Neural cell (in vitro differentiated cells): ENCODE data around the gene TRIM2. TPM values are rescaled to one million over a fixed set of nuclear protein-coding genes. Genes with fewer than 3 reads are reported as not detected.

Experiments
- H2AFZ ChIP-seq: fragments of 200-600, 300-800 bp; sonication (generic), shearing (Covaris generic); 2 replicates; pipeline ENCODE4 v1.6.0; 2014; ENCODE audit warnings: low read depth, mild to moderate bottlenecking, antibody characterized with exemption, low read length, moderate library complexity
- H3F3A ChIP-seq: fragments of 200-600 bp; shearing (Covaris generic); 2 replicates; pipeline ENCODE4 v1.6.1; 2016; ENCODE audit warnings: mild to moderate bottlenecking, moderate library complexity, mixed read lengths, antibody characterized with exemption, low read length; ENCODE audit not compliant: insufficient read depth, poor library complexity, severe bottlenecking
- H3K27ac ChIP-seq: fragments of 200-600, 300-800 bp; sonication (generic), shearing (Covaris generic); 2 replicates; pipeline ENCODE4 v1.5.1; 2014; ENCODE audit warnings: mild to moderate bottlenecking, low read length, moderate library complexity
- H3K27me3 ChIP-seq: fragments of 300-800, 200-600 bp; sonication (generic), shearing (Covaris generic); 2 replicates; pipeline ENCODE4 v1.6.0; 2014; ENCODE audit warnings: mild to moderate bottlenecking, low read depth, low read length, moderate library complexity; ENCODE audit not compliant: insufficient read depth
- H3K36me3 ChIP-seq: fragments of 300-800, 200-600 bp; sonication (generic), shearing (Covaris generic); 2 replicates; pipeline ENCODE4 v1.5.1; 2014; ENCODE audit warnings: mild to moderate bottlenecking, antibody characterized with exemption, low read length, moderate library complexity; ENCODE audit not compliant: insufficient read depth
- H3K4me2 ChIP-seq: fragments of 300-800, 200-600 bp; sonication (generic), shearing (Covaris generic); 2 replicates; pipeline ENCODE4 v1.6.0; 2014; ENCODE audit warnings: mild to moderate bottlenecking, low read length
- H3K4me3 ChIP-seq: fragments of 300-800, 200-600 bp; sonication (generic), shearing (Covaris generic); 2 replicates; pipeline ENCODE4 v1.5.1; 2014; ENCODE audit warnings: mild to moderate bottlenecking, low read length, moderate library complexity
- H3K79me2 ChIP-seq: fragments of 200-600 bp; shearing (Covaris generic); replicated peaks from 2 replicates; pipeline ENCODE4 v1.6.0; 2014; ENCODE audit warnings: mild to moderate bottlenecking, low read length, moderate library complexity; ENCODE audit not compliant: insufficient read depth
- H3K9ac ChIP-seq: fragments of 300-800, 200-600 bp; sonication (generic), shearing (Covaris generic); 2 replicates; pipeline ENCODE4 v1.6.1; 2016; ENCODE audit warnings: mild to moderate bottlenecking, low read length, mixed read lengths
- H3K9me2 ChIP-seq: fragments of 200-600 bp; shearing (Covaris generic); 2 replicates; pipeline ENCODE4 v1.6.1; 2016; ENCODE audit warnings: mild to moderate bottlenecking, low read length, mixed read lengths; ENCODE audit not compliant: insufficient read depth
- H3K9me3 ChIP-seq: fragments of 200-600, 300-800 bp; sonication (generic), shearing (Covaris generic); 2 replicates; pipeline ENCODE4 v1.6.1; 2016; ENCODE audit warnings: mild to moderate bottlenecking, mixed run types, low read length, moderate library complexity, mixed read lengths
- H4K20me1 ChIP-seq: fragments of 200-600 bp; shearing (Covaris generic); 2 replicates; pipeline ENCODE4 v1.6.1; 2016; ENCODE audit warnings: mild to moderate bottlenecking, mixed run types; ENCODE audit not compliant: insufficient read depth
- EP300 ChIP-seq: fragments of 450-650 bp; conservative IDR thresholded peaks from 2 replicates; pipeline ENCODE4 v1.6.1; 2014; ENCODE audit warnings: antibody characterized with exemption, mild to moderate bottlenecking, moderate library complexity; ENCODE audit not compliant: poor library complexity, severe bottlenecking
- EZH2 ChIP-seq: fragments of 200-600, 300-800 bp; shearing (Covaris generic), sonication (generic); IDR thresholded peaks from 2 replicates; pipeline ENCODE4 v1.6.1; 2014; ENCODE audit warnings: antibody characterized with exemption, low read length, borderline replicate concordance, mild to moderate bottlenecking; ENCODE audit not compliant: insufficient read depth, poor library complexity, severe bottlenecking
- MXI1 ChIP-seq: fragments of 450-650 bp; conservative IDR thresholded peaks from 2 replicates; pipeline ENCODE4 v1.6.1; 2014; ENCODE audit warnings: antibody characterized with exemption, mild to moderate bottlenecking; ENCODE audit not compliant: poor library complexity, severe bottlenecking
- POLR2AphosphoS5 ChIP-seq: IDR thresholded peaks from 2 replicates; pipeline ENCODE4 v1.6.1; 2012
- RAD21 ChIP-seq: fragments of 450-650 bp; conservative IDR thresholded peaks from 2 replicates; pipeline ENCODE4 v1.6.1; 2014; ENCODE audit warnings: antibody characterized with exemption, mild to moderate bottlenecking, moderate library complexity
- SMC3 ChIP-seq: fragments of 450-650 bp; conservative IDR thresholded peaks from 2 replicates; pipeline ENCODE4 v1.6.1; 2014; ENCODE audit warnings: antibody characterized with exemption, mild to moderate bottlenecking, moderate library complexity; ENCODE audit not compliant: poor library complexity
- TAF1 ChIP-seq: IDR thresholded peaks from 2 replicates; pipeline ENCODE4 v1.6.1; 2012; ENCODE audit warnings: low read depth
- polyA plus RNA-seq: library from polyadenylated mRNA; depleted of rRNA; stranded (reverse); fragments of >200 nt; gene quantifications from 2 replicates; pipeline ENCODE4 v1.2.3, GENCODE V29; 2014
- small RNA-seq, 3 experiments: library from RNA; depleted of rRNA; stranded (forward); fragments of <200 nt; gene quantifications; one replicate each; pipeline ENCODE3, GENCODE V24; 2012
- TF ChIP-seq, protein P1 (sequence below): IDR thresholded peaks from 2 replicates; pipeline ENCODE4 v1.6.1; 2012; ENCODE audit warnings: borderline replicate concordance
- TF ChIP-seq, protein P2 (sequence below): fragments of 450-650 bp; IDR thresholded peaks from 2 replicates; pipeline ENCODE4 v1.5.1; 2014; ENCODE audit warnings: antibody characterized with exemption, mild to moderate bottlenecking, moderate library complexity; ENCODE audit not compliant: poor library complexity, severe bottlenecking

TRIM2 gene
- polyA plus RNA-seq, 1 donor from 2014 or later, result 261 TPM

GRCh38 chr4:153387981-153388380, 183.7 kb downstream of the TRIM2 start:
- no peaks in the 10 kb centered on the region for H3K36me3 ChIP-seq
- no peak overlapping the region for H3K9ac ChIP-seq
- H3K27me3 ChIP-seq, result no peaks in the 10 kb centered on the region
- H3F3A ChIP-seq, result no peaks in the 10 kb centered on the region
- H4K20me1 ChIP-seq, result no peaks in the 10 kb centered on the region
- no peak overlapping the region for H2AFZ ChIP-seq
- no peak for TF ChIP-seq EP300
- no peak for TF ChIP-seq EZH2
- TF ChIP-seq MXI1, result no peak
- TF ChIP-seq, protein P1, sequence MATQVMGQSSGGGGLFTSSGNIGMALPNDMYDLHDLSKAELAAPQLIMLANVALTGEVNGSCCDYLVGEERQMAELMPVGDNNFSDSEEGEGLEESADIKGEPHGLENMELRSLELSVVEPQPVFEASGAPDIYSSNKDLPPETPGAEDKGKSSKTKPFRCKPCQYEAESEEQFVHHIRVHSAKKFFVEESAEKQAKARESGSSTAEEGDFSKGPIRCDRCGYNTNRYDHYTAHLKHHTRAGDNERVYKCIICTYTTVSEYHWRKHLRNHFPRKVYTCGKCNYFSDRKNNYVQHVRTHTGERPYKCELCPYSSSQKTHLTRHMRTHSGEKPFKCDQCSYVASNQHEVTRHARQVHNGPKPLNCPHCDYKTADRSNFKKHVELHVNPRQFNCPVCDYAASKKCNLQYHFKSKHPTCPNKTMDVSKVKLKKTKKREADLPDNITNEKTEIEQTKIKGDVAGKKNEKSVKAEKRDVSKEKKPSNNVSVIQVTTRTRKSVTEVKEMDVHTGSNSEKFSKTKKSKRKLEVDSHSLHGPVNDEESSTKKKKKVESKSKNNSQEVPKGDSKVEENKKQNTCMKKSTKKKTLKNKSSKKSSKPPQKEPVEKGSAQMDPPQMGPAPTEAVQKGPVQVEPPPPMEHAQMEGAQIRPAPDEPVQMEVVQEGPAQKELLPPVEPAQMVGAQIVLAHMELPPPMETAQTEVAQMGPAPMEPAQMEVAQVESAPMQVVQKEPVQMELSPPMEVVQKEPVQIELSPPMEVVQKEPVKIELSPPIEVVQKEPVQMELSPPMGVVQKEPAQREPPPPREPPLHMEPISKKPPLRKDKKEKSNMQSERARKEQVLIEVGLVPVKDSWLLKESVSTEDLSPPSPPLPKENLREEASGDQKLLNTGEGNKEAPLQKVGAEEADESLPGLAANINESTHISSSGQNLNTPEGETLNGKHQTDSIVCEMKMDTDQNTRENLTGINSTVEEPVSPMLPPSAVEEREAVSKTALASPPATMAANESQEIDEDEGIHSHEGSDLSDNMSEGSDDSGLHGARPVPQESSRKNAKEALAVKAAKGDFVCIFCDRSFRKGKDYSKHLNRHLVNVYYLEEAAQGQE, result no peak
- no peak for TF ChIP-seq POLR2AphosphoS5
- no peak for TF ChIP-seq SMC3
- TF ChIP-seq, protein P2, sequence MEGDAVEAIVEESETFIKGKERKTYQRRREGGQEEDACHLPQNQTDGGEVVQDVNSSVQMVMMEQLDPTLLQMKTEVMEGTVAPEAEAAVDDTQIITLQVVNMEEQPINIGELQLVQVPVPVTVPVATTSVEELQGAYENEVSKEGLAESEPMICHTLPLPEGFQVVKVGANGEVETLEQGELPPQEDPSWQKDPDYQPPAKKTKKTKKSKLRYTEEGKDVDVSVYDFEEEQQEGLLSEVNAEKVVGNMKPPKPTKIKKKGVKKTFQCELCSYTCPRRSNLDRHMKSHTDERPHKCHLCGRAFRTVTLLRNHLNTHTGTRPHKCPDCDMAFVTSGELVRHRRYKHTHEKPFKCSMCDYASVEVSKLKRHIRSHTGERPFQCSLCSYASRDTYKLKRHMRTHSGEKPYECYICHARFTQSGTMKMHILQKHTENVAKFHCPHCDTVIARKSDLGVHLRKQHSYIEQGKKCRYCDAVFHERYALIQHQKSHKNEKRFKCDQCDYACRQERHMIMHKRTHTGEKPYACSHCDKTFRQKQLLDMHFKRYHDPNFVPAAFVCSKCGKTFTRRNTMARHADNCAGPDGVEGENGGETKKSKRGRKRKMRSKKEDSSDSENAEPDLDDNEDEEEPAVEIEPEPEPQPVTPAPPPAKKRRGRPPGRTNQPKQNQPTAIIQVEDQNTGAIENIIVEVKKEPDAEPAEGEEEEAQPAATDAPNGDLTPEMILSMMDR, result no peak
- TF ChIP-seq TAF1, result no peak
- no peak for TF ChIP-seq RAD21
- no peaks in the 10 kb centered on the region for H3K9me2 ChIP-seq
- no peak overlapping the region for H3K27ac ChIP-seq
- no peak overlapping the region for H3K4me3 ChIP-seq
- H3K4me2 ChIP-seq, result no peak overlapping the region
- no peaks in the 10 kb centered on the region for H3K79me2 ChIP-seq
- H3K9me3 ChIP-seq, result no peaks in the 10 kb centered on the region

Small RNA genes lying within 50 kb of the gene (small RNA-seq; reads per million reads assigned to genes)
- gene RF00019 (0 to 1.2 (median 0) reads per million in 3 experiments), gene RN7SL419P (0 reads per million in 3 experiments), gene RNU6-1196P (0 reads per million in 3 experiments)

Other genes with a start within 250 kb of the TRIM2 start
- gene MND1, start 140.2 kb downstream of the TRIM2 start, polyA plus RNA-seq, result 5.6 and 10.6 TPM in 2 replicates